Upper lobe of left lung (tissue), 6 donors: ENCODE data around the gene PRSS57. TPM values are rescaled to one million over a fixed set of nuclear protein-coding genes. Genes with fewer than 3 reads are reported as not detected.

ENCODE experiments used
- ATAC-seq, 2 donors: fragments of 200-7000 bp; cut with Tn5 transposase; one replicate each; pipeline ENCODE4 v1.9.1; 2022; ENCODE audit warnings: mild to moderate bottlenecking in 2 of 2, moderate library complexity in 2 of 2; ENCODE audit not compliant: low FRiP score in 2 of 2
- DNase-seq, 2 donors: peaks; one replicate each; pipeline ENCODE4 v3.0.0-alpha.2; 2019 to 2020
- H3K27ac ChIP-seq, 4 donors: fragments of 200-600 bp; sonication (generic); one replicate each; pipeline ENCODE4 v1.5.1; 2016 to 2019
- H3K27me3 ChIP-seq, 4 donors: fragments of 200-600 bp; sonication (generic); one replicate each; pipeline ENCODE4 v1.5.1; 2017 to 2019
- H3K36me3 ChIP-seq, 4 donors: fragments of 200-600 bp; sonication (generic); one replicate each; pipeline ENCODE4 v1.5.1; 2016 to 2019
- H3K4me1 ChIP-seq, 4 donors: fragments of 200-600 bp; sonication (generic); one replicate each; pipeline ENCODE4 v1.5.1; 2018 to 2019
- H3K4me3 ChIP-seq, 4 donors: fragments of 200-600 bp; sonication (generic); one replicate each; pipeline ENCODE4 v1.5.1; 2017 to 2019; ENCODE audit warnings: mild to moderate bottlenecking in 2 of 4, moderate library complexity in 1 of 4
- H3K9me3 ChIP-seq, 4 donors: fragments of 200-600 bp; sonication (generic); one replicate each; pipeline ENCODE4 v1.5.1; 2018 to 2019
- CTCF ChIP-seq, 6 experiments: fragments of 450-650 bp in 4 of 6; fragments of 200-600 bp in 2 of 6; sonication (generic) in 2 of 6; IDR thresholded peaks; one replicate each; pipeline ENCODE4 v1.5.1; 2016 to 2019; ENCODE audit warnings: antibody characterized with exemption in 6 of 6
- EP300 ChIP-seq, 4 donors: sonication (generic); formaldehyde crosslinking; IDR thresholded peaks; one replicate each; pipeline ENCODE4 v1.5.1; 2017; ENCODE audit warnings: antibody characterized with exemption in 4 of 4, control low read depth in 2 of 4
- POLR2A ChIP-seq, 4 donors: fragments of 450-650 bp; IDR thresholded peaks; one replicate each; pipeline ENCODE4 v1.5.1; 2016 to 2017; ENCODE audit warnings: antibody characterized with exemption in 4 of 4, mild to moderate bottlenecking in 2 of 4
- POLR2AphosphoS5 ChIP-seq, 2 donors: sonication (generic); formaldehyde crosslinking; IDR thresholded peaks; one replicate each; pipeline ENCODE4 v1.5.1; 2017; ENCODE audit warnings: antibody characterized with exemption in 2 of 2
- WGBS, 2 donors: methylation state at CpG; one replicate each; pipeline ENCODE4 v1.1.5; 2017 to 2018; 5-methylcytosine and 5-hydroxymethylcytosine counted together
- total RNA-seq, 6 donors: library from RNA; depleted of rRNA in 4 of 6; stranded (reverse); fragments of >200 nt in 4 of 6; gene quantifications; one replicate each; pipeline versions ENCODE4 v1.1.0 to v1.2.1, GENCODE V29; 2016 to 2021
- donor health status: DM: no; HTN: no; CAD: no; lungs with moderate emphysema.
- donor health status: DM: no; HTN: yes; CAD: no; lungs with severe emphysema.

The PRSS57 gene
- total RNA-seq, 6 donors from 2014 or later: 0.37 to 0.46 TPM; not detected in 4

GRCh38 chr19:655691-656090, 39.6 kb downstream of the PRSS57 start:
- no peak for DNase-seq
- H3K36me3 ChIP-seq: peaks cover 14 to 54% (median 35%) of the 10 kb centered on the region in 4 donors
- 84 to 90% methylated on average over 17 of the region's 17 CpGs for WGBS, 2 donors
- H3K9me3 ChIP-seq: no peaks in the 10 kb centered on the region
- peaks cover 25 to 51% (median 31%) of the 10 kb centered on the region in 4 donors for H3K4me1 ChIP-seq
- H3K27ac ChIP-seq: no peak overlapping the region
- H3K4me3 ChIP-seq: no peak overlapping the region
- H3K27me3 ChIP-seq: no peaks in the 10 kb centered on the region
- TF ChIP-seq POLR2A (IDR thresholded peaks at IDR 0.05) (no peak), EP300 (IDR thresholded peaks at IDR 0.05) (no peak), CTCF (IDR thresholded peaks at IDR 0.05) (no peak), POLR2AphosphoS5 (IDR thresholded peaks at IDR 0.05) (no peak)
- ATAC-seq: no peak

- Histone ChIP-seq H3K4me1 (peaks cover 3 to 28% (median 8%) of the 10 kb centered on the region in 4 donors), H3K36me3 (peaks cover 15 to 75% (median 49%) of the 10 kb centered on the region in 4 donors), H3K27ac (no peak overlapping the region), H3K4me3 (no peak overlapping the region), H3K9me3 (no peaks in the 10 kb centered on the region), H3K27me3 (no peaks in the 10 kb centered on the region)
- ATAC-seq: no peak
- peak in 1 of 2 donors; percentile 57 for DNase-seq
- 70 to 95% methylated on average over 2 to 17 of the region's 17 CpGs for WGBS, 2 donors
- TF ChIP-seq CTCF (IDR thresholded peaks at IDR 0.05) (no peak), POLR2A (IDR thresholded peaks at IDR 0.05) (no peak), POLR2AphosphoS5 (IDR thresholded peaks at IDR 0.05) (no peak)
Observed at GRCh38 chr19:653425-653824, 41.8 kb downstream of the PRSS57 start.

- ATAC-seq: no peak
- TF ChIP-seq CTCF (IDR thresholded peaks at IDR 0.05) (no peak), POLR2AphosphoS5 (IDR thresholded peaks at IDR 0.05) (no peak), EP300 (IDR thresholded peaks at IDR 0.05) (no peak)
- peak in 1 of 2 donors; percentile 75 for DNase-seq
- Histone ChIP-seq H3K27ac (no peak overlapping the region), H3K9me3 (no peaks in the 10 kb centered on the region), H3K27me3 (no peaks in the 10 kb centered on the region), H3K4me1 (peaks cover 0 to 21% (median 1%) of the 10 kb centered on the region in 4 donors), H3K4me3 (no peak overlapping the region), H3K36me3 (peaks cover 21 to 81% (median 56%) of the 10 kb centered on the region in 4 donors)
- 91 to 94% methylated on average over 30 to 42 of the region's 54 CpGs for WGBS, 2 donors
Observed at GRCh38 chr19:652467-653389, 42.5 kb downstream of the PRSS57 start.

GRCh38 chr19:651991-652390, 43.3 kb downstream of the PRSS57 start:
- H3K27me3 ChIP-seq: no peaks in the 10 kb centered on the region
- 87% methylated on average over 20 to 22 of the region's 24 CpGs for WGBS, 2 donors
- H3K4me1 ChIP-seq: peaks cover 0 to 14% (median 0%) of the 10 kb centered on the region in 4 donors
- no peaks in the 10 kb centered on the region for H3K9me3 ChIP-seq
- TF ChIP-seq POLR2A (IDR thresholded peaks at IDR 0.05): no peak
- no peak for TF ChIP-seq CTCF (IDR thresholded peaks at IDR 0.05)
- no peak for TF ChIP-seq EP300 (IDR thresholded peaks at IDR 0.05)
- no peak for TF ChIP-seq POLR2AphosphoS5 (IDR thresholded peaks at IDR 0.05)
- no peak overlapping the region for H3K27ac ChIP-seq
- no peak overlapping the region for H3K4me3 ChIP-seq
- peak in 1 of 2 donors; percentile 70 for DNase-seq
- peaks cover 26 to 82% (median 63%) of the 10 kb centered on the region in 4 donors for H3K36me3 ChIP-seq
- ATAC-seq: no peak
